GM18517 (cell line): ENCODE measurements around the gene SHE.

Experiments used
- ATAC-seq: cut with Tn5 transposase; IDR thresholded peaks from one replicate; pipeline ENCODE4 v1.9.1; 2021; ENCODE audit warnings: mild to moderate bottlenecking, moderate library complexity; ENCODE audit not compliant: unreplicated experiment

The SHE gene

DNA sequence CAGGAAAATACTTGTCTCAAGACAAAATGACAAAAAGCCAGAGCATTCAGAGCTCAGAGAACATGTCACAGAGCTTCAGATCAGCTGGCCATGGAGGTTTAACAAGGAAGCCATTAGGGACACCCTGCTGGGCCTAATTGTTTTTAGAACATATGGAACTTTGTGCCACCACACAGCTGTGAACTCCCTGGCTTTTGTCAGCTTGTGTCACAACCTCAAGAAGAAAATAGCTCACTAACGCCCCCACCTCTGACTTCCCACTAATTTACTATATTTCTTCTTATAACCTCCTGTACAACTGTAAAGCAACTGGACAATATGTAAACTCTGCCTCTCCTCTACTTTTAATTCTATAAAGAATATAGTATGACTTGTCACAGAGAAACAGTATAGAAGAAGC lies 21.2 kb downstream of the SHE start:
- no peak for ATAC-seq

DNA sequence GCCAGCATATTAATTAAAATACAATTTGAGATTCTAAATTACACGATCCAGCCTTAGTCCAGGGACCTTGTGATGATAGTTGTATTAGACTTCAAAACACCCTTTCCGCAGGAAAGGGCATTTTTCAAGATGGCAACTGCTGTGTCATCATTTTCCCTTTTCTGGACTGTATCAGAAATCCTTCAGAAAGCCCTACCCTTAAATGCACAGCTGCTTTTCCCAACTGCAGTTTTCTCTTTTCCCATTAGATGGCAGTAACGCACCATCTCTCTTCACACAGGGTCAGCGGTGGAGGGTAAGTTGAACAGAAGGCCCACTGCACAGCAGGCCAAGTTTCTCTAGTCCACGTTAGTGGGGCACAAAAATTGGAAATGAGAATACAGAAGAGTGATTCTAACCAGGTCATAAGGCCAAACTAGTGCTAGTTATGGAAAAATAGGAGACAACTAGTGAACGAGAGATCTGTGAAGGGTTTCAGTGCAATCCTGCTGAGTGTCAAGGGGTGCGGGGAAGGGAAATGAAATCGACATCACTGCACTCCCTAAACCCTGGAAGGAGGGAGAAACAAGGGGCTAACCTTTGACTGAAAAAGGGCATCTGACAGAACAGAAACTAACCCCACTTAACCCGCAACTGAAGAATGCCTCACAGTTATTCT lies 22.3 kb downstream of the SHE start:
- no peak for ATAC-seq

- no peak for ATAC-seq
These were observed 23.6 kb downstream of the SHE start for GRCh38 chr1:154478639-154479038.

DNA sequence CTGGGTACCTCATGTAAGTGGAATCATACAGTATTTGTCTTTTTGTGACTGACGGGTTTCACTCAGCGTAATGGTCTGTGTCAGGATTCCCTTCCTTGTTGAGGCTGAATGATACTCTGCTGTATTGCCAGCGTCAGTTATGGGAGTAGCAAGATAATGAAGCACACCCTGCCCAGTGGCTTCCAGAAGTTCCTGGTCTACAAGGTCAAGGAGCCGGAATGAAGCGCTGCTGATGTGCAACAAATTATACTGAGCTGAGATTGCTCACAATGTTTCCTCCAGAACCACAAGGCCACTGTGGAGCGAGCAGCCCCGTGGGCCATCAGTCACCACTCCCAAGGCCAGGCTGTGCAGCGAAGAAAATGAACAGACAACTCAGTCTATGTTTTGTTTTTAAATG lies 24.2 kb downstream of the SHE start:
- no peak for ATAC-seq

DNA sequence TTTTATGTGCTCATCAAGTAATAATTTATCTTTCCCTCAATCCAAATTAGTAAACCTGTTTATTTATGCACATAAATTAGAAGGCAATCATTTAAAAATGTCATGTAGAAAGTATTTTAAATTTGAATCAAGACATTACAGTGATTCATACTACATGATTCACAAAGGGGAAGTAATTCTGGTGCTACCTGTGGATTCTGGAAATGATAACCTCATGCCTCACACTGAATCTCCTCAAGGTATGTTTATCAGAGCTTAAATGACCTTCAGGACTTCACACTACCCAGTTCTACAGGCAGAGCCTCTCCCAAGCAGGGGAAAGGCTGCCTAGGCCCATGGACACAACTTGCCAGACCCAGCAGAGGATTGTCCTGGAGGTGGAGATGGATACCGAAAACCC lies 25.4 kb downstream of the SHE start:
- no peak for ATAC-seq

GRCh38 chr1:154474802-154475201 lies 27.4 kb downstream of the SHE start:
- no peak for ATAC-seq

DNA sequence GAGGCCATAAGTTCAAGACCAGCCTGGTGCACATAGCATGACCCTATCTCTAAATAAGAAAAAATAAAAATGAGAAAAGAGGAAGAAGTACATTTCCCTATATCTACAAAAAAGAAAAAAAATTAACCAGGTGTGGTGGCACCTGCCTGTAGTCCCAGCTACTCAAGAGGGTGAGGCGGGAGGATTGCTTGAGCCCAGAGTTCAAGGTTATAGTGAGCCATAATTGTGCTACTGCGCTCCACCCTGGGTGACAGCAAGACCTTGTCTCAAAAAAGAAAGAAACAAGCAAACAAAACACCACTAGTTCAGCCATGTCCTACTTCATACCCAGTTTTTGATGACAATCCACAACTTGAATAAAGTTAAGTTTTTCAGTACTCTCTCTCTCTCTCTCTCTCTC lies 30.9 kb downstream of the SHE start:
- ATAC-seq = no peak

DNA sequence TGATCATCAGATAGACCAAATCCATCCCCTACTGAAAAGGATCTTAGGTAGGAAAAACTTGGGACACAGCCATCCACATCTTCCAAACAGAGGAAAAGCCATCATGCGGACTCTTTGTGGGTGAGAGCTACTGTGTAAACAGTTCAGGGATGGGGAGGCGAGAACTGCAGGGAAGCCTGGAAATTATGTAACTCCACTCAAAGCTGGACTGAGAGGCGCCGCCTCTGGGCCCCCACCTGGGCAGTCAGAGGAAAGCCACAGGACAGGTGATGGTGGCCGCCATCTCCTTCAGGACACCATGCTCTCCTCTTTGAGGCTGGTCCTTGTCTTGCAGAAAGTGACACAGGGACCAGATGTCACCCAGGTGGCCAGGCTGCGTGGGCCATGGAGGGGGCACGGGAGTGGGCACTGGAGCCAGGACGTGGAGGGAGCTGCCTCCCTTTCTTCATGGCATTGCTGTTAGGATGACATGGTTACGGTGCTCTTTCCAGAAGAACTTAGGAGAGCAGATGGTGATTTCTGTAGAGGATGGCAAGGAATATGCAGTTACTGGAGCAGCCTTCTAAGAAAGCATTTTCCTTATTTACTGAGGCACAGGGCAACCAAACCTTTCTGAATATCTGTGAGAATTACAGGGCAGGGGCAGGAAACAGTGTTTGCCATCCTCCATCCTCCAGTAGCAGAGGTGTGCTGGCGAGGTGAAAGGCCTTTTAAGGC lies 32.2 kb downstream of the SHE start:
- no peak for ATAC-seq

- ATAC-seq = no peak
These were observed 33.5 kb downstream of the SHE start for GRCh38 chr1:154468535-154469250.

DNA sequence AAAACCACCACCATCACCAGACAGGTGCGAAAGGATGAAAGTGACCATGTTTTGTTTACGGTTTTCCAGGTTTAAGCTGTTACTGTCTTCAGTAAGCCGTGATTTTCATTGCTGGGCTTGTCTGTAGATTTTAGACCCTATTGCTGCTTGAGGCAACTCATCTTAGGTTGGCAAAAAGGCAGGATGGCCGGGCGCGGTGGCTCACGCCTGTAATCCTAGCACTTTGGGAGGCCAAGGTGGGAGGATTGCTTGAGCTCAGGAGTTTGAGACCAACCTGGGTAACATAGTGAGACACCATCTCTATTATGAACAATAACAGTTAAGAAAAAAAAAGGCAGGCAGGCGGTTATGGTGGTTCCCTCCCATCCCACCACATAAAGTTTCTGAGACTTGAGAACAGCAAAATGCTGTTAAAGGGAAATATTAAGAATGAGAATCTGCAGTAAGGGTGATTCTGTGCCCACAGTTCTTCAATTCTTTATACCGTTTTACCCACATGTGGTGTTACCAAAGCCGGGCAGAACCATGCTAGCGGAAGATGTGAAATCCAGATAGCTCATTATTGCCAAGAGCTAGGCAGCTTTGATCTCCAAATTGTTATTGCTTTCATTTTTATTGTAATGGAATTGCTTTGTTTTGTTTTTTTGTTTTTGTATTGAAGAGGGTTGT lies 34.6 kb downstream of the SHE start:
- no peak for ATAC-seq

DNA sequence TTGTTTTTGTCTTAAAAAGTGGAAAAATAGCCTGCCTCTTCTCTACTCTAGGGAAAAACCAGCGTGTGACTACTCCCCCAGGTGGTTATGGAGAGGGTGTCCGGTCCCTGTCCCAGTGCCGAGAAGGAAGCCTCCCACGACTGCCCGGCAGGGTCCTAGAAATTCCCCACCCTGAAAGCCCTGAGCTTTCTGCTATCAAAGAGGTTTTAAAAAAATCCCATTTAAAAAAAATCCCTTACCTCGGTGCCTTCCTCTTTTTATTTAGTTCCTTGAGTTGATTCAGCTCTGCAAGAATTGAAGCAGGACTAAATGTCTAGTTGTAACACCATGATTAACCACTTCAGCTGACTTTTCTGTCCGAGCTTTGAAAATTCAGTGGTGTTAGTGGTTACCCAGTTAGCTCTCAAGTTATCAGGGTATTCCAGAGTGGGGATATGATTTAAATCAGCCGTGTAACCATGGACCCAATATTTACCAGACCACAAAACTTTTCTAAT lies 35.2 kb downstream of the SHE start:
- no peak for ATAC-seq

DNA sequence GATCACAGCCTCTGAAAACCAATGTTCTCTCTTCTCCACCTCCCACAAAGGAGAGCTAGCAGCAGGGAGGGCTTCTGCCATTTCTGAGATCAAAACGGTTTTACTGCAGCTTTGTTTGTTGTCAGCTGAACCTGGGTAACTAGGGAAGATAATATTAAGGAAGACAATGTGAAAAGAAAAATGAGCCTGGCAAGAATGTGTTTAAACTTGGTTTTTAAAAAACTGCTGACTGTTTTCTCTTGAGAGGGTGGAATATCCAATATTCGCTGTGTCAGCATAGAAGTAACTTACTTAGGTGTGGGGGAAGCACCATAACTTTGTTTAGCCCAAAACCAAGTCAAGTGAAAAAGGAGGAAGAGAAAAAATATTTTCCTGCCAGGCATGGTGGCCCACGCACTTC lies 36.0 kb downstream of the SHE start:
- ATAC-seq = no peak

- no peak for ATAC-seq
These were observed 36.5 kb downstream of the SHE start for GRCh38 chr1:154465621-154466195.

- ATAC-seq = no peak
These were observed 38.7 kb downstream of the SHE start for GRCh38 chr1:154463512-154463990.

DNA sequence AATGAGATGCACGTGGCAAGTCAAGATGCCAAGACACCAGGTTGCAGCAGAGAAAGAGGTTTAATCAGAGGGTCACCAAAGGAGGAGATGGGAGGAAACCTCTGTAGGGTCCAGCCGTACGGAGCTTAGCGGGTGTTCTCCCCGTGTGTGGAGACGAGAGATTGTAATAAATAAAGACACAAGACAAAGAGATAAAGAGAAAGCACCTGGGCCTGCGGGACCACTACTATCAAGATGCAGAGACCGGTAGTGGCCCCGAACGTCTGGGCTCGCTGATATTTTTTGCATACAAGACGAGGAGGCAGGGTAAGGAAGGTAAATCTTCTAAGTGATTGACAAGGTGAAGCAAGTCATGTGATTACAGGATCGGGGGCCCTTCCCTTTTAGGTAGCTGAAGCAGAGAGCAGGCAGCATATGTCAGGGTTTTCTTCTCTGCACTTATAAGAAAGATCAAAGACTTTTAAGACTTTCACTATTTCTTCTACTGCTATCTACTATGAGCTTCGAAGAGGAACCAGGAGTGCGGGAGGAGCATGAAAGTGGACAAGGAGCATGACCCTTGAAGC lies 41.4 kb downstream of the SHE start:
- ATAC-seq = no peak

DNA sequence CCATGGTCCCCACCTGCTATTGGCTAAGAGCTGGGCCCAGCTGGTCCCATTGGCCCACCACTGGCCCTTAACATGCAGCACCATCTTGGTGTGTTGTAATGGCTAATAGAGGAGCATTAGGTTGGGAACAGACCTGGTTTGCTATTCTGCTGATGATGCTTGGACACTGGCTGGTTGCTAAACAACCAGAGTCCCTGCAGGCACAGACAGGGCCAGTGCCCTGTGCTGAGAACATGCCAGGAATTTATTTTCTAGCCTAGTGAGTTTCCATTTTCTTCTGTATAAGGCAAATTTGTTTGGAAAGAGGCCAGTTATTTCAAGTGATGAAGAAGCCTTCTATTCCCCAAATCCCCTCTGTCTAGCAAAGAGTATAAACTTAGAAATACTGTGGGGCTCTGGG lies 43.1 kb downstream of the SHE start:
- ATAC-seq = no peak

DNA sequence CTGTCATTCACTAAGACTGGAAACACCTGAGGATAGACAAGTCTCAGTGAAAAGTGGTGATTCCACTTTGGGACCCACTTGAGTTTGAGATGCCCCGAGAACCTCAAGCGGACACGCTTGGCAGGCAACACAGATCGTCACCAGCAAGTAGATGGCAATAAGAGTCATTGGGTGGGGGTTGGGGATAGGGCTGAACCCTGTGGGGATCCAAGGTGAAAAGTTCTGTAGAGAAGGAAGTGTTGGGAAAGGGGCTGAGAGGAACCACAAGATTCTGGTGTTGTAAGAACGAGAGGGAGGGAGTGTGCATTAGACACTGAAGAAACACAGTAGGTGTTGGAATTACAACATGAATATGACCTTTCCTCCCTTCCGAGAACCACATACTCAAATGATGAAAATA lies 45.6 kb downstream of the SHE start:
- ATAC-seq = no peak

DNA sequence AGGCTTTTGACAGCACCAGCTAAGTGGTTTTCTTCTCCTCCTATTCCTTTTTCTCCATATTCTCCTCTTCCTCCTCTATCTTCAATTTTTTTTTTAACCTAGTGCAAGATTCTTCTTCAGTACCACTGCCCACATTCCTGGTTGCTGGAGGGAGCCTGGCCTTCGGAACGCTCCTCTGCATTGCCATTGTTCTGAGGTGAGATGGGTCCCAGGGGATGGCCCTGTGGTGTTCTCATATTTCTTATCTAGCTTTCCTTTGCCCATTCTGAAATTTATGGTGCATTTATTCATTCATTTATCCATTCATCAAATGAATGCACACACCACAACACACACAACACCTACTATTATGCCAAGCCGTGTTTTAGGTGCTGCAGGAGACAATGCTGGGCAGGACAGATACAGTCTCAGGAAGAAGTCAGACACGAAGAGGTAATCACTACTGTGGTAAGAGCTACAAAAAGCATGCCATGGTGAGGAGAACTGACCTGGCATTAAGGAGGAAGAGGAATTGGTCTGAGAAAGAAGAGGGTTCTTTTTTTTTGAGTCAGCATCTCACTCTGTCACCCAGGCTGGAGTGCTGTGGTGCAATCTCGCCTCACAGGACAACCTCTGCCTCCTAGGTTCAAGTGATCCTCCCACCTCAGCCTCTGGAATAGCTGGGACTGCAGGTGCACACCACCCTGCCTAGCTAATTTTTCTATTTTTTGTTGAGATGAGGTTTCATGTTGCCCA lies 47.7 kb downstream of the SHE start:
- no peak for ATAC-seq

- no peak for ATAC-seq
These were observed 48.4 kb downstream of the SHE start for GRCh38 chr1:154453574-154454352.
